PC-3 (cell line): ENCODE measurements around the gene PLEKHH1.

Source experiments
- EZH2 ChIP-seq: fragments of 300-600 bp; sonication (generic); IDR thresholded peaks from one replicate; pipeline ENCODE4 v1.6.1; 2017; ENCODE audit warnings: antibody characterized with exemption, mild to moderate bottlenecking, low read length; ENCODE audit not compliant: unreplicated experiment
- TF ChIP-seq, protein P1 (sequence below): fragments of 300-600 bp; sonication (generic); conservative IDR thresholded peaks from 2 replicates; pipeline ENCODE4 v1.5.1; 2017; ENCODE audit warnings: antibody characterized with exemption, low read depth, mild to moderate bottlenecking, low read length

DNA sequence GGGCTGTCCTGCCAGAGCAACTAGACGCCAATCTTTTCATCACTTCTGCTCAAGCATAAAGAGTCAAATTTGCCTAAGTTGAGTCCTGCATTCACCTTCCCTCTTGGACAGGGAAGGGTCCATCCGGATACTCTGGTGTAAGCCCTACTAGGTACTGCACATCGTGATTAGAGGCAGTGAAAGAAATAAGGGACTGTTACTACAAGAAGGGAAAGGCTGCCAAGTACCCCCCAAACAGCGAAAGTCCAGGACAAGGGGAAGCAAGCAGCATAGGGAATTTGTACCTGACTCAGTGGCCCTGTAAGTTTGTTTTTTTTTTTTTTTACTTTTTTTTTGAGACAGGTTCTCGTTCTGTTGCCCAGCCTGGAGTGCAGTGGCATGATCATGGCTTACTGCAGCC is 13.7 kb upstream of the PLEKHH1 start:
- TF ChIP-seq, protein P1, sequence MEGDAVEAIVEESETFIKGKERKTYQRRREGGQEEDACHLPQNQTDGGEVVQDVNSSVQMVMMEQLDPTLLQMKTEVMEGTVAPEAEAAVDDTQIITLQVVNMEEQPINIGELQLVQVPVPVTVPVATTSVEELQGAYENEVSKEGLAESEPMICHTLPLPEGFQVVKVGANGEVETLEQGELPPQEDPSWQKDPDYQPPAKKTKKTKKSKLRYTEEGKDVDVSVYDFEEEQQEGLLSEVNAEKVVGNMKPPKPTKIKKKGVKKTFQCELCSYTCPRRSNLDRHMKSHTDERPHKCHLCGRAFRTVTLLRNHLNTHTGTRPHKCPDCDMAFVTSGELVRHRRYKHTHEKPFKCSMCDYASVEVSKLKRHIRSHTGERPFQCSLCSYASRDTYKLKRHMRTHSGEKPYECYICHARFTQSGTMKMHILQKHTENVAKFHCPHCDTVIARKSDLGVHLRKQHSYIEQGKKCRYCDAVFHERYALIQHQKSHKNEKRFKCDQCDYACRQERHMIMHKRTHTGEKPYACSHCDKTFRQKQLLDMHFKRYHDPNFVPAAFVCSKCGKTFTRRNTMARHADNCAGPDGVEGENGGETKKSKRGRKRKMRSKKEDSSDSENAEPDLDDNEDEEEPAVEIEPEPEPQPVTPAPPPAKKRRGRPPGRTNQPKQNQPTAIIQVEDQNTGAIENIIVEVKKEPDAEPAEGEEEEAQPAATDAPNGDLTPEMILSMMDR = no peak
- no peak for TF ChIP-seq EZH2
